NCI-H345 treated with DMSO at 0.1 percent for 48 hours (cell line): ENCODE data around the gene ADTRP.
"Not testable (repeated sequence)": the region's sequence is repeated elsewhere in the genome, so short reads cannot be mapped to it uniquely, and the experiment has no call there.

Experiments used
- DNase-seq: peaks from one replicate; lab custom pipeline; 2025; ENCODE audit not compliant: unreplicated experiment; lab: John Stamatoyannopoulos, UW

ADTRP gene

DNA sequence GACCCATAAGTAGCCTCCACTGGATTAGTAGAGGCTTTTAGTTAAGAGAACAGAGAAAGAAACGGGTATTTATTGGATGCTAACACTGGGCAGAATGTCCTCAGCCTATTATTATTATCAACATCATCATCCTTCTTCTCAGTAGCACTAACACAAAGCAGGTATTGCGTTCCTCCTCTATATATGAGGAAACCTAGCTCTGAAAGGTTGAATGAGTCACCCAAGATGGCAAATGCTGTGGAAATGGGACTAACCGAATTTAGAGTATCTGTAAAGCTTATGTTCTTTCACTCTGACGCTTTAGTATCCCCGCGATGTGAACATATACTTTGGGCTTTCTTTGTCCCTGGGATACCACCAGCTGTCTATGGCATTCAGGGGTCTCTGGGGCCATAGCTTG, 77.0 kb downstream of the ADTRP start:
- no peak for DNase-seq

DNA sequence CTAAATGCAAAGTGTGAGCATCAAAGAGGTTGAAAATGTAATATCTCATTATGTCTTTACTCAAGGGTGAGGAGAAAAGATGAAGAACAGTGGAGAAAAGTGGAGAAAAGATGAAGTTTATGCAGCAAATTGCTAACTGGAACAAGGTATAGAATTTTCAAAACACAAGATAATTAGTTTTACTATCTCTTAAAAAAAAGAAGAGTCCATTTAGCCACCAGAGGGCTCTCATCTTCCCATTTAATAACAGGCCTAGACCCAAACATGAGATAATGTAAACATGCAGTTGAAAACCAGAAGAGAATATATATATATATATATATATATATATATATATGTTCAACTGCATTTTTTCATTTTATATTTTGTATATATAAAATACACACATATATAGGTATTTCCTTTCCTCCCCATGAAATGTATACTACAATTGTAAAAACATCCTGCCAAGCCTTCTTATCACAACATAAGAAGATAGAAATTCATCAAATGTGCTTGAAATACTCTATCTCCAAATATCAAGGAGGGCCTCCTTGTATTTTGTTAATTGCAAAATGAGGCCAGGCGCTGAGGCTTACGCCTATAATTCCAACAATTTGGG, 78.4 kb downstream of the ADTRP start:
- no peak for DNase-seq

DNA sequence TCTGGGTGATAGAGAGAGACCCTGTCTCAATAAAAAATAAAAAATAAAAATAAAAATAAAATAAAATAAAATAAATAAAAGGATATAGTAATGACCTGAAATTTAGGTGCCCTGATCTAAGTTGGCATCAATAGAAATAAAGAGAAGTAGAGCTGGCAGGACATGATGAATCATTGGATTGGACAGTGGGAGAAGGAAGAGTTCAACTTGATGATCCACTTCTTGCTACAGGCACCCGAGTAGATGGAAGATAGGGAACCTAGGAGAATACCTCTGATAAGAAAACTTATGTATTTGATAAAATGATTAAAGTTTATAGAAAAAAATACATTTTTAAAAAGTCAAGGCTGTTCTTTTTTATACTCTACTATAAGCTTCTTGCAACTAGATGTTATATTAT, 79.0 kb downstream of the ADTRP start:
- no peak for DNase-seq

DNA sequence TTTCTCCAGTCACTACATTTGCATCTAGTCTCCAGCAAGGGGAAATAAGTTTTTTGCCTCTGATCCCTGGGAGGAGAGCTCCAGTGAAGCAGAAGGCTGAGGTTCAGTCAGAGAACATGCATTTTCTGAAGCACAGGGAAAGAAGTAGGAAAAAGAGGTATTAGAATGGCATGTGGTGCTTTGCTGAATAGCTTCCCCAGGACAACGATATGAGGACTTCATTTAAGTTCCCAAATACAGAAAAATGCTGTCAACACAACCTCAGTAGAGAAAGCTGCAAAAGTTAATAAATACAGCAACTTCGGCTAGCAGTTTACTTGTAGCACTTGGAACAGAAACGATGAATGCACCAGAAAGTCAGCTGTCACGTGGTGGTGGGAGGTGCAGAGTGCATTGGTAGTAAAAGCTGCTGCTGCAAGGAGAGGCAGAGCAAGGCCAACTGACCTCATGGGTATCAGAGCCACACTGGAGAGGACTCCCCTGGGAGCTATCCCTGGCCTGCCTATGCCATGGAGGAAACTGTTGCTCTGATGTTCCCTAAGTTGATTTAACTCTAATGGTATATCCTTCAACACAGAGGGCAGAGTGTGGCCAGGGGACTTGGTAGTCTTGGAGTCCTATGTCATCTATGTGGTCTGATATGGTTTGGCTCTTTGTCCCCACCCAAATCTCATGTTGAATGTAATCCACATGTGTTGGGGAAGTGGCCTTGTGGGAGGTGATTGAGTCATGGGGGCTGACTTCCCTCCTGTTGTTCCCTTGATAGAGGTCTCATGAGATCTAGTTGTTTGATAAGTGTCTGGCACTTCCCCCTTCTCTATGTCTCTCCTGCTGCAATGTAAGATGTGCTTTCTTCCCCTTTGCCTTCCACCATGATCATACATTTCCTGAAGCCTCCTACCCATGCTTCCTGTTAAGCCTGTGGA, 85.9 kb downstream of the ADTRP start:
- DNase-seq = no peak

DNA sequence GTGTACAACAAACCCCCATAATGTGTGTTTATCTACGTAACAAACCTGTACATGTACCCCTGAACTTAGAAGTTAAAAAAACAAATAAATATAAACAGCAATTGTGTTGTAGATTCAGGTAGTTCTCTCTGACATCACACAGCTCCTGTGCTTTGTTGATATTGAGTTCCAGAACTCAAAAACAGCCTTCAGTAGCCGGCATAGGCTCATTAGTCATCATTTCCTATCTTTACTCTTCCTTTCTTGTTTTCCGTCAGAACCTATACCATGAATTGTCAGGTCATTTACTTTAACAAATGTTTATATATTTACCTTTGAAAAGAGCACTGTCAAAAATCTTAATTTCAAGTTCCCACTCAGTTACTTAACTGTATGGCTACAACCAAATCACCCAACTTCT, 88.8 kb downstream of the ADTRP start:
- DNase-seq = no peak

DNA sequence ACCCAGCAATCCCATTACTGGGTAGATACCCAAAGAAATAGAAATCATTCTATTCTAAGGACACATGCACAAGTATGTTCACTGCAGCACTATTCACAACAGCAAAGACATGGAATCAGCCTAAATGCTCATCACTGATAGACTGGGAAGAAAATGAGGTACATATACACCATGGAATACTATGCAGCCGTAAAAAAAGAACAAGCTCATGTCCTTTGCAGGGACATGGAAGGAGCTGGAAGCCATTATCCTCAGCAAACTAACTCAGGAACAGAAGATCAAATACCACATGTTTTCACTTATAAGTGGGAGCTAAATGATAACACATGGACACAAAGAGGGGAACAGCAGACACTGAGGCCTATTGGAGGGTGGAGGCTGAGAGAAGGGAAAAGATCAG, 89.2 kb downstream of the ADTRP start:
- DNase-seq = not testable (repeated sequence)

DNA sequence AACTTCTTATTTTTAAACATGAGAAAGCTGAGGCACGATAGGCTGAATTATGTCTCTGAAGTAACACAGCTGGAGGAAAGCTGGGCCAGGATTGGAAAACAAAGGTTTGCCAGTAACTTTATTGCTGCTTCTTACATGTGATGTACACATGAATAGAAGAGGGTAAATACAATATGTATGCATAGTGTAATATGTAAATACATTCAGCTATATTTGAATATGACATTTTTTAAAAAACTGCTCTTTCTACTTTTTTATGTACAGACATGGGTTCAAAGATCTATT, 90.2 kb downstream of the ADTRP start:
- DNase-seq = no peak

GRCh38 chr6:11685481-11686093, 93.0 kb downstream of the ADTRP start:
- DNase-seq = no peak

- DNase-seq = no peak
Observed at GRCh38 chr6:11684901-11685480, 93.6 kb downstream of the ADTRP start.

- DNase-seq = no peak
Observed at GRCh38 chr6:11683871-11684270, 94.7 kb downstream of the ADTRP start.

- DNase-seq = no peak
Observed at GRCh38 chr6:11682561-11682975, 96.0 kb downstream of the ADTRP start.

DNA sequence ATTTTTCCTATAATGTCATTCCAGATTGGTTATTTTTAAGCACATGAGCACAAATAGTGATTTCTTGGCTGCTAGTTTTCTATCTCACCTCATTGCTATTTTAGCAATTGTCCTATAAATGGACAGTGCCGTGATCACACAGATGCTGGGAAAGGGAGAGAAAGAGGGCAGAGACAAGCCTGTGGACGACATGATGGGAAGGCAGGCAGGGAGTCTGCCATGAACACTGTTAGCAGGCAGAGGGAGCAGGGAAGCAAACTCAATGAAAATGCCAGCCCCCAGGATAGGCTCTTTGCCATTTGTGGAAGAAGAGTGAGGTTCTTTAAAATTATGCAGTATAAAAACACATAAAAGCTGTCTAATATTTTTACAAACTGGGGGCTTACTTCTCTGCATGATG, 96.8 kb downstream of the ADTRP start:
- DNase-seq = no peak

GRCh38 chr6:11681357-11681756, 97.2 kb downstream of the ADTRP start:
- DNase-seq = no peak

DNA sequence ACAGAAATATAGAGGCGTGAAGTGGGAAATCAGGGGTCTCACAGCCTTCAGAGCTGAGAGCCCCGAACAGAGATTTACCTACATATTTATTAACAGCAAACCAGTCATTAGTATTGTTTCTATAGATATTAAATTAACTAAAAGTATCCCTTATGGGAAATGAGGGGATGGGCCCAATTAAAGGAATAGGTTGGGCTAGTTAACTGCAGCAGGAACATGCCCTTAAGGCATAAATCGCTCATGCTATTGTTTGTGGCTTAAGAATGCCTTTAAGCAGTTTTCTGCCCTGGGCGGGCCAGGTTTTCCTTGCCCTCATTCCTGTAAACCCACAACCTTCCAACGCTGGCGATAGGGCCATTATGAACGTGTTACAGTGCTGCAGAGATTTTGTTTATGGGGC, 98.1 kb downstream of the ADTRP start:
- not testable (repeated sequence) for DNase-seq

GRCh38 chr6:11679099-11679498, 99.5 kb downstream of the ADTRP start:
- no peak for DNase-seq

DNA sequence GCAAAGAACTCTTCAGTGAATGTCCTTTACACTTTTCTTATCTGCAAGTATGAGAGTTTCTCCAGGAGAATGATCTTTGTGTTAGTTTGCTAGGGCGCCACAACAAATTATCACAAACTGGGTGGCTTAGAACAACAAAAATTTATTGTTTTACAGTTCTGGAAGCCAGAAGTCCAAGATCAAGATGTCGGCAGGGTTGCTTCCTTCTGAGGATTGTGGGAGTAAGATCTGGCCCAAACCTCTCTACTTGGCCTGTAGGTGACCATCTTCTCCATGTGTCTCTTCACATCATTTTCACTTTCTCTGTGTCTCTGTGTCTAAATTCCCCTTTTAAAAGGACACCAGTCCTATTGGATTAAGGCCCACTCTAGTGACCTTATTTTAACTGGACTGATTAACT, 103.0 kb downstream of the ADTRP start:
- DNase-seq = no peak

- no peak for DNase-seq
Observed at GRCh38 chr6:11672669-11673068, 105.9 kb downstream of the ADTRP start.

- DNase-seq = no peak
Observed at GRCh38 chr6:11672256-11672655, 106.3 kb downstream of the ADTRP start.

DNA sequence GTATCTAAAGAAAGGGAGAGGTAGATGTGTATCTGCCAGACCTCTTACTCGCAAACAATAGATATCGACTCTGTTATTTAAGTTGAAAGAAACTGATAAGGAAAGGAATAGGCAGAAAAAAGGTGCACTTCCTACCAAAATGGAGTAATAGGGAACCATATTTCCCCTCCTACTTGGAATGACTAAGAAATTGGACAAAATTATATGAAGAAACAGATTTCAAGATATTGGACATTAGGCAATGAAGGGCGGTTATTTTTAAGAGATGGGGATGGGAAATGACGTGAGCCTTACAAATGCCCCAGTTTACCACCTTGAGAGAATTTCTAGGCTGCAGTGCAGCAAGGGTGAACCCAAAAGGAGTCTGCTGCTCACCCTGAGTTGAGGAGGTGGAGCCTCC, 108.9 kb downstream of the ADTRP start:
- DNase-seq = no peak

DNA sequence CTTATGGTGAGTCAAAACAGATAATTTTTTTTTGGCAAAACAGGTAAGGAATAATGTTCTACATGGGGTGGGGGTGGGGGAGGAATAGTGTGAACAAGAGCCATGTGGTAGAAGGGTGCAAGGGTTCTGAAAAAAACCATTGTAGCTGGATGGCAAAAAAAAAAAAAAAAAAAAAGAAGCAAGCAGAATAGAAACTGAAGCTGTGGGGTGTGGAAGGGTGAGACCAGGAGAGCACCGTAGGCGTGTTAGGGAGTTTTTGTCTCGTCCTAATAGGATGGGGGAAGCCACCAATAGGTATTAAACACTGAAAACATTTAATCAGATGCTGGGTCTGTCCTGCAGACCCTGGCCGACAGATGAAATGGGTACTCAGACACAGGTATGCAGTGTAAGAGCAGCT, 110.1 kb downstream of the ADTRP start:
- no peak for DNase-seq

GRCh38 chr6:11667876-11668275, 110.7 kb downstream of the ADTRP start:
- DNase-seq = no peak
